H1 (cell line): ENCODE measurements around the gene OR1D2. TPM values are rescaled to one million over a fixed set of nuclear protein-coding genes. Genes with fewer than 3 reads are reported as not detected.
"Not testable (repeated sequence)": the region's sequence is repeated elsewhere in the genome, so short reads cannot be mapped to it uniquely, and the experiment has no call there.

Experiments used
- CTCF ChIA-PET: fragments of 300-600 bp; sonication (Branson Sonifier 250); formaldehyde crosslinking; loops from one replicate; lab custom pipeline; 2021; ENCODE audit not compliant: partially characterized antibody; lab: Charles Lee
- POLR2A ChIA-PET: fragments of 300-600 bp; sonication (Branson Sonifier 250); formaldehyde crosslinking; loops from one replicate; lab custom pipeline; 2021; ENCODE audit warnings: inconsistent platforms; ENCODE audit not compliant: partially characterized antibody; lab: Charles Lee
- DNase-seq, 2 experiments: peaks; one replicate each; pipeline versions ENCODE4 v3.0.0 to v3.0.0-alpha.2; 2010 to 2022; ENCODE audit warnings: low spot score in 2 of 2, low read depth in 1 of 2, mixed read lengths in 1 of 2
- FAIRE-seq: peaks from 2 replicates; lab custom pipeline; 2011; peaks lifted over from hg19 to GRCh38; lab: Jason Lieb, UNC
- H2AFZ ChIP-seq: 2 replicates; pipeline ENCODE4 v1.8.1; 2012; ENCODE audit warnings: low read length, inconsistent platforms
- H2AK5ac ChIP-seq: 2 replicates; pipeline ENCODE4 v1.6.1; 2013; ENCODE audit warnings: low read depth, low read length
- H2BK120ac ChIP-seq: replicated peaks from 2 replicates; pipeline ENCODE3; 2013; ENCODE audit warnings: low read depth, low read length, inconsistent platforms
- H2BK12ac ChIP-seq: 2 replicates; pipeline ENCODE4 v1.6.1; 2013; ENCODE audit warnings: low read depth, low read length
- H2BK15ac ChIP-seq: 2 replicates; pipeline ENCODE4 v1.6.1; 2013; ENCODE audit warnings: low read length
- H2BK20ac ChIP-seq: 2 replicates; pipeline ENCODE4 v1.6.1; 2013; ENCODE audit warnings: low read length
- H2BK5ac ChIP-seq: 2 replicates; pipeline ENCODE4 v1.6.1; 2013; ENCODE audit warnings: low read depth, low read length
- H3K14ac ChIP-seq: 2 replicates; pipeline ENCODE4 v1.6.1; 2013; ENCODE audit warnings: inconsistent platforms; ENCODE audit not compliant: insufficient read length
- H3K18ac ChIP-seq: 2 replicates; pipeline ENCODE4 v1.6.1; 2013; ENCODE audit warnings: low read length; ENCODE audit errors: extremely low read depth
- H3K23ac ChIP-seq: 2 replicates; pipeline ENCODE4 v1.6.1; 2013; ENCODE audit warnings: inconsistent platforms; ENCODE audit not compliant: insufficient read length
- H3K23me2 ChIP-seq: 2 replicates; pipeline ENCODE4 v1.6.1; 2013; ENCODE audit warnings: low read depth, low read length
- H3K27ac ChIP-seq: 2 replicates; pipeline ENCODE4 v1.6.1; 2011; ENCODE audit warnings: low read depth, low read length, inconsistent platforms
- H3K27me3 ChIP-seq, 4 experiments: replicated peaks in 1 of 4; 1 replicate in 1 of 4; 2 replicates in 3 of 4; pipeline versions ENCODE4 v1.6.1 to v1.8.1; 2011 to 2013; ENCODE audit warnings: low read length in 3 of 4, mild to moderate bottlenecking in 3 of 4, inconsistent platforms in 2 of 4, mixed read lengths in 2 of 4, moderate library complexity in 1 of 4; ENCODE audit not compliant: control insufficient read depth in 3 of 4, insufficient read depth in 3 of 4; ENCODE audit errors: extremely low read depth in 1 of 4
- H3K36me3 ChIP-seq, 4 experiments: 2 replicates each; pipeline versions ENCODE4 v1.6.1 to v1.8.1; 2011 to 2013; ENCODE audit warnings: mild to moderate bottlenecking in 4 of 4, low read length in 3 of 4, moderate library complexity in 2 of 4, control low read depth in 1 of 4, inconsistent platforms in 1 of 4; ENCODE audit not compliant: insufficient read depth in 4 of 4, control insufficient read depth in 2 of 4
- H3K4ac ChIP-seq: replicated peaks from 2 replicates; pipeline ENCODE3; 2013; ENCODE audit warnings: low read length, low read depth, mixed read lengths, inconsistent platforms; ENCODE audit not compliant: insufficient read length
- H3K4me1 ChIP-seq, 4 experiments: replicated peaks in 1 of 4; 1 replicate in 1 of 4; 2 replicates in 3 of 4; pipeline versions ENCODE4 v1.6.1 to v1.8.1; 2011 to 2013; ENCODE audit warnings: low read length in 3 of 4, inconsistent platforms in 2 of 4, mixed read lengths in 1 of 4; ENCODE audit not compliant: insufficient read depth in 4 of 4, control insufficient read depth in 3 of 4
- H3K4me2 ChIP-seq, 2 experiments: 2 replicates each; pipeline versions ENCODE4 v1.6.1 to v1.8.1; 2011 to 2013; ENCODE audit warnings: low read depth in 2 of 2, low read length in 2 of 2, control low read depth in 1 of 2, inconsistent platforms in 1 of 2, mild to moderate bottlenecking in 1 of 2; ENCODE audit not compliant: insufficient read depth in 1 of 2
- H3K4me3 ChIP-seq, 4 experiments: fragments of 200-600, 300-600 bp in 1 of 4; sonication (generic), shearing (Covaris generic), sonication (Bioruptor Twin) in 1 of 4; 2 replicates each; pipeline versions ENCODE4 v1.5.1 to v1.8.1; 2011 to 2016; ENCODE audit warnings: low read length in 4 of 4, low read depth in 3 of 4, control low read depth in 2 of 4, inconsistent platforms in 2 of 4, mild to moderate bottlenecking in 2 of 4, mixed read lengths in 1 of 4, moderate library complexity in 1 of 4; ENCODE audit not compliant: insufficient read depth in 2 of 4; ENCODE audit errors: extremely low read depth in 1 of 4
- H3K56ac ChIP-seq: replicated peaks from 2 replicates; pipeline ENCODE3; 2013; ENCODE audit warnings: low read depth, mild to moderate bottlenecking, mixed read lengths, low read length, inconsistent platforms; ENCODE audit not compliant: insufficient read length
- H3K79me1 ChIP-seq: 2 replicates; pipeline ENCODE4 v1.6.1; 2013; ENCODE audit warnings: low read depth, low read length, control low read depth
- H3K79me2 ChIP-seq, 2 experiments: 2 replicates each; pipeline versions ENCODE4 v1.6.1 to v1.8.1; 2012 to 2013; ENCODE audit warnings: low read length in 2 of 2, mild to moderate bottlenecking in 2 of 2, inconsistent platforms in 1 of 2; ENCODE audit not compliant: insufficient read depth in 2 of 2, control insufficient read depth in 1 of 2
- H3K9ac ChIP-seq, 4 experiments: replicated peaks in 1 of 4; 1 replicate in 1 of 4; 2 replicates in 3 of 4; pipeline versions ENCODE4 v1.6.1 to v1.8.1; 2011 to 2013; ENCODE audit warnings: low read depth in 3 of 4, low read length in 3 of 4, control low read depth in 2 of 4, mild to moderate bottlenecking in 2 of 4, moderate library complexity in 2 of 4, inconsistent platforms in 1 of 4; ENCODE audit errors: extremely low read depth in 1 of 4
- H3K9me3 ChIP-seq, 2 experiments: 2 replicates each; pipeline versions ENCODE4 v1.6.1 to v1.8.1; 2012 to 2013; ENCODE audit warnings: mild to moderate bottlenecking in 2 of 2, moderate library complexity in 2 of 2, control low read depth in 1 of 2, inconsistent platforms in 1 of 2, low read depth in 1 of 2, low read length in 1 of 2, mixed read lengths in 1 of 2; ENCODE audit not compliant: insufficient read depth in 2 of 2
- H4K20me1 ChIP-seq, 2 experiments: replicated peaks in 1 of 2; 2 replicates each; pipeline versions ENCODE3 to v1.8.1; 2011 to 2013; ENCODE audit warnings: inconsistent platforms in 2 of 2, low read length in 2 of 2, mild to moderate bottlenecking in 1 of 2; ENCODE audit not compliant: insufficient read depth in 2 of 2, control insufficient read depth in 1 of 2
- H4K5ac ChIP-seq: 2 replicates; pipeline ENCODE4 v1.6.1; 2013; ENCODE audit warnings: low read length, low read depth, mixed read lengths, inconsistent platforms; ENCODE audit not compliant: insufficient read length
- H4K8ac ChIP-seq: 2 replicates; pipeline ENCODE4 v1.8.0; 2013; ENCODE audit warnings: mild to moderate bottlenecking, moderate library complexity, low read length, inconsistent platforms; ENCODE audit not compliant: insufficient read depth; ENCODE audit errors: extremely low read depth
- H4K91ac ChIP-seq: replicated peaks from 2 replicates; pipeline ENCODE3; 2013; ENCODE audit warnings: low read length, mixed read lengths, inconsistent platforms; ENCODE audit not compliant: insufficient read length
- WGBS, 2 experiments: shearing (Covaris generic) in 1 of 2; methylation state at CpG; one replicate each; pipeline versions ENCODE4 v1.1.6 to v1.1.7; 2013 to 2015; ENCODE audit warnings: low lambda C conversion rate in 2 of 2, mixed read lengths in 2 of 2, inconsistent platforms in 1 of 2, low coverage in 1 of 2, missing lambda C conversion rate in 1 of 2; ENCODE audit not compliant: insufficient replicate concordance in 2 of 2, insufficient coverage in 1 of 2, insufficient read length in 1 of 2; ENCODE audit errors: extremely low coverage in 1 of 2, missing lambda C conversion rate in 1 of 2; 5-methylcytosine and 5-hydroxymethylcytosine counted together
- polyA plus RNA-seq, 7 experiments: library from polyadenylated mRNA; depleted of rRNA in 3 of 7; stranded (reverse) in 5 of 7; unstranded in 2 of 7; fragments of >200 nt in 5 of 7; fragments of 200-250 nt in 2 of 7; gene quantifications; 1 replicate in 5 of 7; 2 replicates in 1 of 7; 4 replicates in 1 of 7; pipeline versions ENCODE4 v1.2.1 to v1.2.3, GENCODE V29; 2011 to 2013; ENCODE audit warnings: missing spikeins in 2 of 7, mixed read lengths in 2 of 7
- total RNA-seq: library from RNA; stranded (reverse); fragmentation: NEBNext Ultra II Directional; extraction: Animal tissue kit (Norgen Biotek cat#: 25700); gene quantifications from 2 replicates; pipeline ENCODE4 v1.2.1, GENCODE V29; 2021

The OR1D2 gene
- total and polyA plus RNA-seq, 2 of the 8 experiments (the other 6 are each of a cell fraction or from before 2014, with no cell fraction given): not detected

- FAIRE-seq, H2AK5ac ChIP-seq, H4K91ac ChIP-seq, H3K4ac ChIP-seq, H3K18ac ChIP-seq, H2BK120ac ChIP-seq, H2BK20ac ChIP-seq, POLR2A ChIA-PET, H2BK12ac ChIP-seq, H2AFZ ChIP-seq, H3K27me3 ChIP-seq, H3K79me2 ChIP-seq, H3K23ac ChIP-seq, H3K9me3 ChIP-seq, H4K5ac ChIP-seq, H3K4me1 ChIP-seq, H3K36me3 ChIP-seq, H3K4me3 ChIP-seq, CTCF ChIA-PET, H4K8ac ChIP-seq, H3K4me2 ChIP-seq, H4K20me1 ChIP-seq, DNase-seq, H3K23me2 ChIP-seq, H3K79me1 ChIP-seq, H3K9ac ChIP-seq, H3K27ac ChIP-seq, H2BK15ac ChIP-seq, H2BK5ac ChIP-seq, H3K14ac ChIP-seq, H3K56ac ChIP-seq: not testable (repeated sequence)
- 82% methylated on average over 4 of the region's 4 CpGs; no CpG with 5 or more reads in 1 of the 2 experiments for WGBS, 2 experiments
Observed at GRCh38 chr17:3073850-3074249, 30.4 kb downstream of the OR1D2 start.

- peak; percentile 83 for FAIRE-seq
- CTCF ChIA-PET: not testable (repeated sequence)
Observed at GRCh38 chr17:3065192-3065591, 39.0 kb downstream of the OR1D2 start.

More at GRCh38 chr17:3065192-3065591, 39.0 kb downstream of the OR1D2 start:
- H3K4me2 ChIP-seq, H3K4me3 ChIP-seq, DNase-seq, H2AFZ ChIP-seq, H4K91ac ChIP-seq, H3K9me3 ChIP-seq, H3K23me2 ChIP-seq, H4K8ac ChIP-seq, H3K4ac ChIP-seq, H2BK12ac ChIP-seq, H3K14ac ChIP-seq, POLR2A ChIA-PET, H3K27me3 ChIP-seq, H3K56ac ChIP-seq, H3K4me1 ChIP-seq, H3K27ac ChIP-seq, H3K23ac ChIP-seq, H3K79me1 ChIP-seq, H2BK20ac ChIP-seq, H2BK5ac ChIP-seq, H2AK5ac ChIP-seq, H2BK120ac ChIP-seq, H4K20me1 ChIP-seq, H3K9ac ChIP-seq, H4K5ac ChIP-seq, H2BK15ac ChIP-seq, H3K36me3 ChIP-seq, H3K18ac ChIP-seq, H3K79me2 ChIP-seq: not testable (repeated sequence)
- WGBS, 2 experiments: no CpG with 5 or more reads among the region's 1 CpG
